SU-DHL-6 (cell line): Measurements from ENCODE around the gene SDK1.
"Not testable (repeated sequence)": the region's sequence is repeated elsewhere in the genome, so short reads cannot be mapped to it uniquely, and the experiment has no call there.

ENCODE experiments used
- CTCF ChIP-seq: fragments of 200-600 bp; sonication (generic); IDR thresholded peaks from one replicate; pipeline ENCODE4 v1.5.1; 2017; ENCODE audit warnings: antibody characterized with exemption, mild to moderate bottlenecking, low read length, moderate library complexity; ENCODE audit not compliant: insufficient read depth, poor library complexity, severe bottlenecking
- EZH2phosphoT487 ChIP-seq: fragments of 200-600 bp; sonication (generic), shearing (Covaris generic); conservative IDR thresholded peaks from 2 replicates; pipeline ENCODE4 v1.6.1; 2018; ENCODE audit warnings: mild to moderate bottlenecking, antibody characterized with exemption, low read length, moderate library complexity, mixed read lengths

DNA sequence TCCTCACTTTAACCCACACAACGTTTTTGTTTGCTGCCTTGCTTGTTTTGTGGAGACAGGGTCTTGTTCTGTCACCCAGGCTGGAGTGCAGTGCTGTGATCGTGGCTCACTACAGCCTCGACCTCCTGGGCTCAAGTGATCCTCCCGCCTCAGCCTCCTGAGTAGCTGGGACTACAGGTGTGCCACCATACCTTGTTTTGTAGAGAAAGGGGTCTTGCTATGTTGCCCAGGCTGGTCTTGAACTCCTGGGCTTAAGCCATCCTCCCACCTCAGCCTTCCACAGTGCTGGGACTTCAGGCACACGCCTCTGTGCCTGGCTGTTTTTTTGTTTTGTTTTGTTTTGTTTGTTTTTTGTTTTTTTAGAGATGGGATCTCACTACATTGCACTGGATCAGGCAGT, 935.8 kb downstream of the SDK1 start:
- TF ChIP-seq CTCF, EZH2phosphoT487: not testable (repeated sequence)
